Activated T-helper 1 cell treated with anti-CD3 and anti-CD28 coated beads, Interleukin-12 subunit alpha, Interleukin-12 subunit beta, Interleukin-2, Interleukin-4 antibody, amounts not matched to agents 30 ng/mL and 10 ng/mL and 1 ng/mL, durations not matched to agents 14 hours and 24 hours and 36 hours (primary cell): ENCODE measurements around the gene SIAH3. TPM values are rescaled to one million over a fixed set of nuclear protein-coding genes. Genes with fewer than 3 reads are reported as not detected.
A peak's percentile ranks its signal among the peaks of the same experiment; 100 is the strongest.

Experiments
- DNase-seq: peaks from one replicate; pipeline ENCODE4 v3.0.0; 2021; ENCODE audit warnings: low spot score
- H3K27ac Mint-ChIP-seq: one replicate; pipeline ENCODE4 v1.8.0; 2021; ENCODE audit warnings: mild to moderate bottlenecking, mixed read lengths
- H3K27me3 Mint-ChIP-seq: one replicate; pipeline ENCODE4 v1.8.0; 2022; ENCODE audit warnings: mild to moderate bottlenecking, moderate library complexity, mixed read lengths; ENCODE audit not compliant: insufficient read depth
- H3K36me3 Mint-ChIP-seq: one replicate; pipeline ENCODE4 v1.8.0; 2021; ENCODE audit warnings: low read depth, mixed read lengths
- H3K4me1 Mint-ChIP-seq: one replicate; pipeline ENCODE4 v1.8.0; 2021; ENCODE audit warnings: low read depth, mixed read lengths
- H3K4me3 Mint-ChIP-seq: one replicate; pipeline ENCODE4 v1.8.0; 2021; ENCODE audit warnings: mild to moderate bottlenecking, moderate library complexity, mixed read lengths
- H3K9me3 Mint-ChIP-seq: one replicate; pipeline ENCODE4 v1.8.0; 2021; ENCODE audit warnings: mixed read lengths
- intact Hi-C: fragments of 100-400 bp; cut with micrococcal nuclease; formaldehyde crosslinking; loops from one replicate; pipeline ENCODE4 v1.15.1; 2024
- total RNA-seq: library from RNA; stranded (reverse); gene quantifications from 2 replicates; pipeline ENCODE4 v1.2.3, GENCODE V29; 2022

Gene SIAH3
- total RNA-seq, 1 donor from 2014 or later, result 0.03 TPM

DNA sequence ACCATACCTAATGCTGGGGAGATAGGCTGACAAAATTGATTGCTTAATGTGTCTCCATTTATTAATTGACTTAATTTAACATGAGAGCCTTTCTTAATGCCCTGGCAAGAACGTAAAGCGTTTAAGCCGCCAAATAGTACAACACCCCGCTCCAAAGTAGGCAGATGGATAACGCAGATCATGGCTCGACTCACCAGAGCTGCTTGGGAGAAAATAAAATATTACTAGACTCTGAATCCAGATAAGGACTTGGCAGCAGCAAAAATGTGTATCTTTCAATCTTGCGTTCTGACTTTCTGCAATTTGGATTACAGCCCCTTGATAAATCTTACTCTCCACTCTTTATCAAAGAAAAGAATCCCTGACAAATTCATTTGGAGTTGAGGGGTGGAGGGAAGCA, 403 bp upstream of the SIAH3 start:
- Mint-ChIP-seq H3K4me1 (peaks cover 30% of the 10 kb centered on the region), H3K27me3 (peaks cover 43% of the 10 kb centered on the region), H3K36me3 (no peaks in the 10 kb centered on the region), H3K4me3 (no peak overlapping the region), H3K9me3 (peaks cover 10% of the 10 kb centered on the region), H3K27ac (no peak overlapping the region)
- no peak for DNase-seq
- intact Hi-C loops, result no loop called here

DNA sequence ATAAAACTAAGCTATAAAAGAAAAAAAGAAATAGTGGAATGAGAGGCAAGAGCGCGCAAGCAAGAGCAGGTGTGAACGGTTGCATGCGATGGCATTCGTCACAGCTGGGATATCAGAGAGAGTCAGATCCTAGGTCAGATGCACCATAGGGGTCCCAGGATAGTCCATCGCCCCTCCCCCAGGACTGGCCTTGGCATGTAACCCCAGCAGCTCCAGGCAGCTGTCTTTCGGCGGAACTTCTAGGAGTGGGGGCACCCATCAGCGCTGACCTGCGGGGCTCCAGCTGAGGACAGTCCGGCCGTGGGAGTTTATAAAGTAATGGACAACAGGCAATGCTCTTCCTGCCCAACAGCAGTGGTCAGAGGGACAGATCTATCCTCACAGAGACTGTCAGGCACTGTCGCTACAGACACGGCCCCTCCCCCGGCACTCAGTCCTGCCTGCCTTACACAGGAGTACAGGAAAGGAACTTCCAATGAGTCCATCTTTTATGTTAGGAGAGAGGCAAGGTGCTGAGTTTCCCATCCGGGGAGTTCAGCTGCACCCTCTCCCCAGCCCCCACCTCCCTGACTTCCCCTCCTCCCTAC, 1.4 kb downstream of the SIAH3 start:
- H3K27me3 Mint-ChIP-seq, result peaks cover 39% of the 10 kb centered on the region
- no peak overlapping the region for H3K27ac Mint-ChIP-seq
- no peak for DNase-seq

DNA sequence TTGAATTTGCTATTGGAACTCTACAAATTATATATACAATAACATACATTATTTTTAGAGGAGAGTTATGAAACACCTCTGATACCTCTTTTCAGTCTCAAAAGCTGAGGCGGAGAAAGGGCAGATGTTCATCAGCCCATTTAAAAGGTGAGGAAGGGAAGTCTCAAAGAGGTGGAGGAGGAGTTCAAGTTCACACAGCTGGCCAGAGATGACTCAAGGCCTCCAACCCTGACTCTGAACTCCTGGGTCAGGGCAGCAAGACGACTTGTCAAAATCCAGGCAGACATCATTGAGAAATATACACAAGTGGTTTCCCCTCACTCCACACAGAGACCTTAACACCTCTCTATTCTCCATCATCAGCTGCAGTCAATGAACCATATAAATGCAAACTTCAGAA, 2.1 kb downstream of the SIAH3 start:
- Mint-ChIP-seq H3K27me3 (peaks cover 39% of the 10 kb centered on the region), H3K4me1 (peaks cover 30% of the 10 kb centered on the region), H3K36me3 (no peaks in the 10 kb centered on the region), H3K27ac (no peak overlapping the region), H3K9me3 (peaks cover 4% of the 10 kb centered on the region), H3K4me3 (peak overlapping the region; percentile 15)
- intact Hi-C loops, result no loop called here
- no peak for DNase-seq

More for the DNA sequence above, 1.4 kb downstream of the SIAH3 start:
- intact Hi-C loops, result no loop called here
- Mint-ChIP-seq H3K4me1 (peaks cover 30% of the 10 kb centered on the region), H3K36me3 (no peaks in the 10 kb centered on the region), H3K4me3 (peak overlapping the region; percentile 15), H3K9me3 (peaks cover 10% of the 10 kb centered on the region)

GRCh38 chr13:45847554-45848224, 3.9 kb downstream of the SIAH3 start:
- Mint-ChIP-seq H3K27me3 (peaks cover 23% of the 10 kb centered on the region), H3K4me1 (peaks cover 30% of the 10 kb centered on the region), H3K27ac (no peak overlapping the region), H3K36me3 (no peaks in the 10 kb centered on the region), H3K4me3 (no peak overlapping the region), H3K9me3 (no peaks in the 10 kb centered on the region)
- no peak for DNase-seq
- intact Hi-C loops, result no loop called here

- H3K9me3 Mint-ChIP-seq, result no peaks in the 10 kb centered on the region
- peaks cover 16% of the 10 kb centered on the region for H3K27me3 Mint-ChIP-seq
- intact Hi-C loops, result no loop called here
- no peak overlapping the region for H3K4me3 Mint-ChIP-seq
- H3K4me1 Mint-ChIP-seq, result peaks cover 29% of the 10 kb centered on the region
- no peak for DNase-seq
- H3K27ac Mint-ChIP-seq, result no peak overlapping the region
- H3K36me3 Mint-ChIP-seq, result no peaks in the 10 kb centered on the region
Observed at GRCh38 chr13:45846681-45847080, 4.9 kb downstream of the SIAH3 start.

DNA sequence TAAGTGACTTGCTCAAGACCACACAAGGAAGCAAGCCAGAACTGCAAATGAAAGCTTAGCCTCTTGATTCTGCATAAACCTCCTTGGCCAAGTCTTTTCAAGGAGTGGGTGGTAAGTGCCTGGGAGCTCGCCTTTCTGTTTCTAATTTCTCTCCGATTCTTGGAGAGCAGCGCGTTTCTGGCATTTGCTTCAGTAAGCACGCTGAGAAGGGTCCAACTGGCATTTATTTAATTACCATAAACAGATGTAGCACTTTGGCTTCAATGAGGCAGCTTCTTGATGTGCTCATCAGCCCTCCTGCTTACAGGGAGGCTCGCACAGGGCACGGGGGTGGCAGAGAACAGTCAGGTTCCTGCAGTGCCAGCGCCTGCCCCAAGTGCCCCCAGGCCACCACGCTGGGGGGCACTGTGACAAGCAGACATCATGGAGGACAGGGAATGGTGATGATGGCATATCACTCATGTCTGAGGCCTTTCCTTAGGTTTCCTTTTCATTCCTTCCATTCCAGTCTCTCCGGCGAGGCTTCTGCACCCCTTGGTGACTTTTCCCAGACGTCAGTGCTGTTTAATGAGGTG, 13.3 kb downstream of the SIAH3 start:
- H3K27me3 Mint-ChIP-seq, result no peaks in the 10 kb centered on the region
- no peak overlapping the region for H3K4me3 Mint-ChIP-seq
- H3K36me3 Mint-ChIP-seq, result no peaks in the 10 kb centered on the region
- no peak overlapping the region for H3K27ac Mint-ChIP-seq
- intact Hi-C loops, result no loop called here
- H3K4me1 Mint-ChIP-seq, result no peaks in the 10 kb centered on the region
- DNase-seq, result no peak
- no peaks in the 10 kb centered on the region for H3K9me3 Mint-ChIP-seq

DNA sequence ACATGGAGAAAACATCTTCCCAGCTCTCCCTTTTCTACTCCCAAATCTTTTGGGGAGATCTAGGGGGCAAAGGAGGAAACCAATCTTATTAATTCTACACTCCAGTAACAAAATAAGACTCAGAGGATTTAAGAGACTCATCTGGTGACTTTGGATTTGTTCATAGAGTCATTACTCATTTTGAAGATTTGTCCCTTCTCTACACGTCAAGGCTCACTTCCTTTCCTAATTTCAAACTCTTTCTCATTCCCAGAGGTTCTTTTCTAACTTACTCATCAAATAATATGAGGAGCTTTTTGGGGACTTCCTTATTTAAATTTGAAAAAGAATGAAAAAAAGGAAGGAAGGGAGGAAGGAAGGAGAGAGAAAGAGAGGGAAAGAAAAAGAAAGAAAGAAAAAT, 14.4 kb downstream of the SIAH3 start:
- Mint-ChIP-seq H3K4me1 (no peaks in the 10 kb centered on the region), H3K27ac (no peak overlapping the region), H3K36me3 (no peaks in the 10 kb centered on the region), H3K4me3 (no peak overlapping the region), H3K27me3 (no peaks in the 10 kb centered on the region), H3K9me3 (no peaks in the 10 kb centered on the region)
- intact Hi-C loops, result no loop called here
- no peak for DNase-seq

- Mint-ChIP-seq H3K27me3 (no peaks in the 10 kb centered on the region), H3K4me3 (no peak overlapping the region), H3K9me3 (no peaks in the 10 kb centered on the region), H3K4me1 (no peaks in the 10 kb centered on the region), H3K27ac (no peak overlapping the region), H3K36me3 (no peaks in the 10 kb centered on the region)
- intact Hi-C loops, result no loop called here
- DNase-seq, result no peak
Observed at GRCh38 chr13:45834411-45834994, 17.1 kb downstream of the SIAH3 start.

DNA sequence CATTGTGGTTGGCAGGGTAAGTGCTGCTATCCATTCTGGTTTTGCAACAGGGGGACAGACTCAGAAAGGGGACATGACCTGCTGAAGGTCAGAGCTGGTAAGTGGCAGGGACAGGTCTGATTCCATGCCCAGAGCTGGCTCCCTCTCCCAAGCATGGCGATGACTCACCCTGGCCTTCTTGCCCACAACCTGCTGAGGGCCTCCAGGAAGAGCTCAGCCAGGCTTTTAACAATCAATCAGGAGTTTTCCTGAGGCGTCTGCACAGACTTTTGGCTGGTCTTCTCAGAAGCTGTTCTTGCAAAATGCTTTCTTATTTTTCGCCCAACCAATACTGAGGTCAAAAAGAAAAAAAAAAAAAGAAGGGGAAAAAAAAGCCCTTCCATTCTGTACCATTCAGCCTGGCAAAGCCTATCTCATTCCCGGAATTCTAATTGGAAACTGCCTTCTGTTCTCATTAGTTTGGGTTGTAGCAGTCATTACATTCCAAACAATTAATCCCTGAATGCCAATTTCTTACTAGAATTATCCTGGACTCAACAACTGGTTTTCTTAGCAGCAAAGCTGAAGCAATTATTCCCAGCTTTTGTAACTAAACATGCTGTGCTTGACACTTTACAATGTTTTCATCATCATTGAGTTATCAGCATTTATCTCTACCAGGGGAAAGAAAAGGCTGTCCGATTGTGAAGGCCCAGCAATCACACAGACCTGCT, 17.7 kb downstream of the SIAH3 start:
- intact Hi-C loops, result no loop called here
- Mint-ChIP-seq H3K27ac (no peak overlapping the region), H3K9me3 (no peaks in the 10 kb centered on the region), H3K4me1 (no peaks in the 10 kb centered on the region), H3K27me3 (no peaks in the 10 kb centered on the region), H3K4me3 (no peak overlapping the region), H3K36me3 (no peaks in the 10 kb centered on the region)
- DNase-seq, result no peak

DNA sequence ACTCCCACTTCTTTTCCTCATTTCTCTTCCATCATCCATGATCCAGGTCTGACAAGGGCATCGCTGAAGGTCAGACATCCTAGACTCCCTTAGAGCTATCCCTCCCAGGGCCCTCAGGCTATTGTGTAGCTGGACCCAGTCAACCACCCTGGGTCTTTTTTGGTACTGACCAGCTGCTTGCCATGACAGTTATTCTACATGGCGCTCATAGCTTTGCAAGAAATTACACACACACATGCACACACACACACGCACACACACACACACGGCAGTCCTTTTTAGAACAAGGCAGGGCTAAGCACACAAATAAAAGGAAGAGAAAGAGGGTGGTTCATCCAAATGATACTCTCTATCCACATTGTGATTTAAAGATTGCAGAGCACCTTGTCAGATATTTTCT, 18.3 kb downstream of the SIAH3 start:
- no peak overlapping the region for H3K27ac Mint-ChIP-seq
- H3K27me3 Mint-ChIP-seq, result no peaks in the 10 kb centered on the region
- no peak overlapping the region for H3K4me3 Mint-ChIP-seq
- intact Hi-C loops, result no loop called here
- no peaks in the 10 kb centered on the region for H3K9me3 Mint-ChIP-seq
- H3K36me3 Mint-ChIP-seq, result no peaks in the 10 kb centered on the region
- H3K4me1 Mint-ChIP-seq, result no peaks in the 10 kb centered on the region
- no peak for DNase-seq

DNA sequence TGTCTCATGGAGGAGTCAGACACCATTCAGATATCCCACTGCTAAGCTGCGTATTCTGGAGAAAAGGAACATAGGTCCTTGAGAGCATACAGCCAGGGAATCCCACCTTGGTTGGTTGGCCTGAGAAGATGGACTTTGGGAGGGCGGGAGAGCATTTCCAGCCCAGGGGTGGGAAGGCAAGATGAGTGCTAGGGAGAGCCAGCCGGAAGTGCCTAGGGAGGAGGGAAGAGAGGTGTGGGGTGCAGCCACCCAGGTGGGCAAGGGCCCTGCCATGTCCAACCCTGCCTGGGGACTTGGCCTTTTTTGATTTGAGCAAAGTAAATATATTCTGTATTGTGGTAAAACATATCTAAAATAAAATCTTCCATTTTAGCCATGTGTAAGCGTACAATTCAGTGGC, 19.7 kb downstream of the SIAH3 start:
- Mint-ChIP-seq H3K36me3 (no peaks in the 10 kb centered on the region), H3K27me3 (no peaks in the 10 kb centered on the region), H3K4me3 (no peak overlapping the region), H3K9me3 (no peaks in the 10 kb centered on the region), H3K4me1 (no peaks in the 10 kb centered on the region), H3K27ac (no peak overlapping the region)
- intact Hi-C loops, result no loop called here
- no peak for DNase-seq

- no peaks in the 10 kb centered on the region for H3K36me3 Mint-ChIP-seq
- DNase-seq, result no peak
- H3K4me1 Mint-ChIP-seq, result no peaks in the 10 kb centered on the region
- H3K9me3 Mint-ChIP-seq, result no peaks in the 10 kb centered on the region
- H3K27me3 Mint-ChIP-seq, result no peaks in the 10 kb centered on the region
- intact Hi-C loops, result no loop called here
- H3K27ac Mint-ChIP-seq, result no peak overlapping the region
- no peak overlapping the region for H3K4me3 Mint-ChIP-seq
Observed at GRCh38 chr13:45830121-45830520, 21.4 kb downstream of the SIAH3 start.
